ENCODE results near the gene BTBD1. TPM values are rescaled to one million over a fixed set of nuclear protein-coding genes. Genes with fewer than 3 reads are reported as not detected.
A peak's percentile ranks its signal among the peaks of the same experiment; 100 is the strongest.
"Not testable (repeated sequence)": the region's sequence is repeated elsewhere in the genome, so short reads cannot be mapped to it uniquely, and the experiment has no call there.

The BTBD1 gene
- total and polyA plus RNA-seq, 8 donors = 13.2 to 94.4 (median 44.9) TPM

DNA sequence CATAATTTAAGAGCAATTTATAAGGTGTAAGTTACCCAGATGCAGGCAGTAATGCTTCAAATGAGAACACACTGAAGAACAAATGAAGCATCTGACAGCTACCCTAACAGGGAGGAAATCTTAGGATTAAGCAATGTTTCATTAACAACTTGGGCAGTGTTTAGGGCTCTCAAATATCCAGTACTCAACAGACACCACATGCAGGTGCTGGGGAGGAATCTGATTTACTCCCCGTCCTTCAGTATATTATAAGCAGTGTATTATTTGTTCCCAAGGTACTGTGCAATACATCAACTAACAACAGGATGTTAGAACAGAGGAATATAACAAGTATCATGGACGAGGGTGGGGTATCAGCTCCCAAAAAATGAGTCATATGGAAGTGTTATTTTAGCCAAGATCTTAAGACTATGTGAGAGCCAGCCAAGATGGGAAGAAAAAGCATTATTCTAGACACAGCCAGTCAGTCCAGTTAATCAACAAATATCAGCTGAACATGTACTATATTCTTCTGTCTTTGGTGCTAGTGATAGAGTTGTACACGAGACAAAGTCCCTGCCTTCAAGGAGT, 20.4 kb downstream of the BTBD1 start:
- Histone ChIP-seq H3K4me1 (peaks cover 0 to 20% (median 16%) of the 10 kb centered on the region in 4 donors), H3K27ac (peak overlapping the region in 1 of 5 donors; percentile 6), H3K27me3 (no peaks in the 10 kb centered on the region), H3K9me3 (no peaks in the 10 kb centered on the region), H3K36me3 (peaks cover 17 to 74% (median 68%) of the 10 kb centered on the region in 4 donors), H3K4me3 (no peak overlapping the region)
- TF ChIP-seq EP300 (IDR thresholded peaks at IDR 0.05) (no peak), POLR2AphosphoS5 (IDR thresholded peaks at IDR 0.05) (no peak), POLR2A (IDR thresholded peaks at IDR 0.05) (no peak)
- TF ChIP-seq, protein P1, sequence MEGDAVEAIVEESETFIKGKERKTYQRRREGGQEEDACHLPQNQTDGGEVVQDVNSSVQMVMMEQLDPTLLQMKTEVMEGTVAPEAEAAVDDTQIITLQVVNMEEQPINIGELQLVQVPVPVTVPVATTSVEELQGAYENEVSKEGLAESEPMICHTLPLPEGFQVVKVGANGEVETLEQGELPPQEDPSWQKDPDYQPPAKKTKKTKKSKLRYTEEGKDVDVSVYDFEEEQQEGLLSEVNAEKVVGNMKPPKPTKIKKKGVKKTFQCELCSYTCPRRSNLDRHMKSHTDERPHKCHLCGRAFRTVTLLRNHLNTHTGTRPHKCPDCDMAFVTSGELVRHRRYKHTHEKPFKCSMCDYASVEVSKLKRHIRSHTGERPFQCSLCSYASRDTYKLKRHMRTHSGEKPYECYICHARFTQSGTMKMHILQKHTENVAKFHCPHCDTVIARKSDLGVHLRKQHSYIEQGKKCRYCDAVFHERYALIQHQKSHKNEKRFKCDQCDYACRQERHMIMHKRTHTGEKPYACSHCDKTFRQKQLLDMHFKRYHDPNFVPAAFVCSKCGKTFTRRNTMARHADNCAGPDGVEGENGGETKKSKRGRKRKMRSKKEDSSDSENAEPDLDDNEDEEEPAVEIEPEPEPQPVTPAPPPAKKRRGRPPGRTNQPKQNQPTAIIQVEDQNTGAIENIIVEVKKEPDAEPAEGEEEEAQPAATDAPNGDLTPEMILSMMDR (IDR thresholded peaks at IDR 0.05) = no peak
- intact Hi-C loops (cut with DNase I; ENCODE audit: low total_unique reads) = no loop called here
- DNase-seq = peak in 1 of 2 donors; percentile 24
- WGBS, 5 donors = 45 to 59% (median 50%) methylated on average over 3 of the region's 3 CpGs

DNA sequence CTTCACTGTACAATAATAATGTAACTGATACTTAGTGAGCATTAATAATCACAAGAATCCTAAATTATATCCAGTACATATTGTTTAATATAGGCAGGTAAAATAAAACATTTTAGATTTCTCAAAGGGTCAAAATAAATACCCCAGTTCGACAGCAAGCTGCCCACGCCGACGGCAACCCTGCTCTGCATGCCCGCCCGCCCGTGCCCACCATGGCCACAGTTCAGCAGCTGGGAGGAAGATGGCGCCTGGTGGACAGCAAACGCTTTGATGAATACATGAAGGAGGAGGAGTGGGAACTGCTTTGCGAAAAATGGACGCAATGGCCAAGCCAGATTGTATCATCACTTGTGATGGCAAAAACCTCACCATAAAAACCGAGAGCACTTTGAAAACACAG, 22.9 kb downstream of the BTBD1 start:
- TF ChIP-seq, protein P1 (IDR thresholded peaks at IDR 0.05) = no peak
- TF ChIP-seq POLR2AphosphoS5 (IDR thresholded peaks at IDR 0.05) (no peak), EP300 (IDR thresholded peaks at IDR 0.05) (no peak), POLR2A (IDR thresholded peaks at IDR 0.05) (no peak)
- Histone ChIP-seq H3K9me3 (no peaks in the 10 kb centered on the region), H3K36me3 (peaks cover 32 to 86% (median 80%) of the 10 kb centered on the region in 4 donors), H3K4me1 (peaks cover 0 to 20% (median 16%) of the 10 kb centered on the region in 4 donors), H3K4me3 (no peak overlapping the region), H3K27ac (no peak overlapping the region), H3K27me3 (no peaks in the 10 kb centered on the region)
- DNase-seq = no peak
- intact Hi-C loops (cut with DNase I; ENCODE audit: low total_unique reads) = no loop called here
- WGBS, 5 donors = 95 to 98% (median 97%) methylated on average over 12 of the region's 12 CpGs

DNA sequence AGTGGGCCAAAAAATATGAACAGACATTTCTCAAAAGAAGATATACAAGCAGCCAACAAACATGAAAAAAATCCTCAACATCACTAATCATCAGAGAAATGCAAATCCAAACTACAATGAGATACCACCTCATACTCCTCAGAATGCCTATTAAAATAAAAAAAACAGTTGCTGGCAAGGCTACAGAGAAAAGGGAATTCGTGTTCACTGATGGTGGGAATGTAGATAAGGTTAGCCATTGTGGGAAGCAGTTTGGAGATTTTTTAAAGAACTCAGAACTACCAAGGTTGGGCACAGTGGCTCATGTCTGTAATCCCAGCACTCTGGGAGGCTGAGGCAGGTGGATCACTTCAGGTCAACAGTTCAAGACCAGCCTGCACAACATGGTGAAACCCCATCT, 27.8 kb downstream of the BTBD1 start:
- WGBS, 5 donors = 29 to 41% (median 36%) methylated on average over 1 of the region's 1 CpG
- H3K27me3 ChIP-seq = no peaks in the 10 kb centered on the region
- intact Hi-C loops (cut with DNase I; ENCODE audit: low total_unique reads) = no loop called here
- peaks cover 0 to 7% (median 1%) of the 10 kb centered on the region in 4 donors for H3K4me1 ChIP-seq
- TF ChIP-seq POLR2AphosphoS5 (IDR thresholded peaks at IDR 0.05) = no peak
- no peak for TF ChIP-seq EP300 (IDR thresholded peaks at IDR 0.05)
- DNase-seq = no peak
- H3K36me3 ChIP-seq = peaks cover 24 to 62% (median 56%) of the 10 kb centered on the region in 4 donors
- no peak overlapping the region for H3K4me3 ChIP-seq
- H3K27ac ChIP-seq = no peak overlapping the region
- no peaks in the 10 kb centered on the region for H3K9me3 ChIP-seq

DNA sequence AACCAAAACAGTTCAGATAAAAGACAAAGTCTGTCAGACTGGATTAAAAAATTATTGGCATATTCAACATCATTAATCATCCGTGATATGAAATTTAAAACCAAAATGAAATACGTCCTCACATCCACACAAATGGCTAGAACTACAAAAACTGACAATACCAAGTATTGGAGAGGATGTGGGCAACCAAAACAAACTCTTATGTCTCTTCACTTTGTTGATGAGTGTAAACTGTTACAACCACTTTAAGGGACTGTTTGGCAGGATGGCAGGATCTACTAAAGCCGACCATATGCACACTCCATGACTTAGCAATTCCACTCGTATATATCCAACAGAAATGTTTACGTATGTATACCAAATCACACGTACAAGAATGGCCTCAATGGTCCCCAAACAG, 30.8 kb downstream of the BTBD1 start:
- H3K27ac ChIP-seq = no peak overlapping the region
- intact Hi-C loops (cut with DNase I; ENCODE audit: low total_unique reads) = no loop called here
- H3K27me3 ChIP-seq = no peaks in the 10 kb centered on the region
- H3K36me3 ChIP-seq = peaks cover 16 to 60% (median 53%) of the 10 kb centered on the region in 4 donors
- no peak for TF ChIP-seq EP300 (IDR thresholded peaks at IDR 0.05)
- DNase-seq = no peak
- H3K9me3 ChIP-seq = no peaks in the 10 kb centered on the region
- 89 to 94% (median 93%) methylated on average over 6 of the region's 6 CpGs for WGBS, 5 donors
- H3K4me1 ChIP-seq = peaks cover 0 to 7% (median 1%) of the 10 kb centered on the region in 4 donors
- H3K4me3 ChIP-seq = no peak overlapping the region

DNA sequence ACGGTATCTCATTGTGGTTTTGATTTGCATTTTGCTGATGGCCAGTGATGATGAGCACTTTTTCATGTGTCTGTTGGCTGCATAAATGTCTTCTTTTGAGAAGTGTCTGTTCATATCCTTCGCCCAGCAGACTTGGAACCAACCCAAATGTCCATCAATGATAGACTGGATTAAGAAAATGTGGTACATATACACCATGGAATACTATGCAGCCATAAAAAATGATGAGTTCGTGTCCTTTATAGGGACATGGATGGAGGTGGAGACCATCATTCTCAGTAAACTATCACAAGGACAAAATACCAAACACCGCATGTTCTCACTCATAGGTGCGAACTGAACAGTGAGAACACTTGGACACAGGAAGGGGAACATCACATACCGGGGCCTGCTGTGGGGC, 35.8 kb downstream of the BTBD1 start:
- H3K9me3 ChIP-seq; H3K4me1 ChIP-seq; intact Hi-C loops (cut with DNase I; ENCODE audit: low total_unique reads); H3K4me3 ChIP-seq; H3K27me3 ChIP-seq; DNase-seq; H3K27ac ChIP-seq: not testable (repeated sequence)
- 93 to 100% (median 98%) methylated on average over 6 of the region's 6 CpGs for WGBS, 5 donors
- peaks cover 8 to 72% (median 55%) of the 10 kb centered on the region in 4 donors for H3K36me3 ChIP-seq

DNA sequence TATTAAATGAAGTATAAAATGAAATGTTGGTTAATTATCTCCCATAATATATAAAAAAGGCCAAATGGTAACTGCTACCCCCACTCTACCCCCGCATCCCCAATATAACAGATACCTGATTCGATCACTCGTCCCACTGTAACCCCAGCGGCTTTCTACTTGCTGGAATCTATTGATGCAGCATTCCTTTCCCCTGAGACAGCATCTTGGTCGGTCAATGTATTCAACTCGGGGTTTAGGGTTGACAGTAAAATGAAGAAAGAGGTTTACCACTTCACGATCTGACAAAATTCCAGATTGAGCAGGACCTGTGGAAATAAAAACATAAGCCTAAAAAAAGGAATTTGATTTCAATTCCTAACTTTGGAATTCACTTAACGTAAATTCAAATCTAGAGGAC, 37.0 kb downstream of the BTBD1 start:
- intact Hi-C loops (cut with DNase I; ENCODE audit: low total_unique reads) = no loop called here
- TF ChIP-seq EP300 (IDR thresholded peaks at IDR 0.05) = no peak
- no peak for TF ChIP-seq POLR2A (IDR thresholded peaks at IDR 0.05)

More for the DNA sequence above, 37.0 kb downstream of the BTBD1 start:
- H3K4me1 ChIP-seq = no peaks in the 10 kb centered on the region
- H3K9me3 ChIP-seq = no peaks in the 10 kb centered on the region
- DNase-seq = no peak
- peaks cover 8 to 78% (median 57%) of the 10 kb centered on the region in 4 donors for H3K36me3 ChIP-seq
- H3K27ac ChIP-seq = no peak overlapping the region
- H3K27me3 ChIP-seq = no peaks in the 10 kb centered on the region
- 92 to 98% (median 96%) methylated on average over 8 of the region's 8 CpGs for WGBS, 5 donors
- H3K4me3 ChIP-seq = no peak overlapping the region

Data from stomach (tissue), 9 donors.